ENCODE measurements around the gene PARN.
A peak's percentile ranks its signal among the peaks of the same experiment; 100 is the strongest.
"Not testable (repeated sequence)": the region's sequence is repeated elsewhere in the genome, so short reads cannot be mapped to it uniquely, and the experiment has no call there.

Gene PARN

DNA sequence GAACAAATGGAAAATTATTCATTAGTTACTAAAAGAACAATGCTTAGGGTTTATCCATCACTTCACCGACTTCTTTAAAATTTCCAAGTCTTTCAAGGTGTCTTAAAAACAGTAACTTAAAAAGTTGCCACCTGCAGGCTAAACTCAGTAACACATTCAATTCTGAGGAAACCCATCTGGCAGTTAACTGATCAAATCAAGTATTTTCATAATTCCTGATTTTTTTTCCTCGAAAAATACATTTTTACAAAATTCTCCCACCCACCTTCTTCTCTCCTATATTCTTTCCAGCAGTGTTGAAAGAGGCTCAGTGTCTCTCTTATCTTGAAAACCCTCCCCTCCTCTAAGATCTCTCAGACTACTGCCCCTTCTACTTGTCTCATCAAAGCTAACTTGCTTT lies 29.9 kb downstream of the PARN start:
- WGBS (ENCODE audit: extremely low coverage, insufficient coverage, low lambda C conversion rate) = 100% methylated on average over 1 of the region's 2 CpGs
- Histone ChIP-seq H3K23ac (ENCODE audit: low read length) (no peak overlapping the region), H3K4me1 (ENCODE audit: control insufficient read depth, low read depth, low read length) (no peaks in the 10 kb centered on the region), H3K4ac (ENCODE audit: low read depth, low read length) (no peak overlapping the region), H2BK5ac (ENCODE audit: low read length) (no peak overlapping the region), H3K18ac (ENCODE audit: low read length) (no peak overlapping the region), H3K36me3 (ENCODE audit: control insufficient read depth, insufficient read depth, low read length) (peaks cover 13% of the 10 kb centered on the region), H3K27ac (ENCODE audit: low read depth, low read length) (no peak overlapping the region), H3K27me3 (ENCODE audit: insufficient read depth, low read length, poor library complexity) (no peaks in the 10 kb centered on the region), H3K4me2 (ENCODE audit: low read length) (no peak overlapping the region), H2AK5ac (ENCODE audit: low read length) (no peak overlapping the region), H3K4me3 (ENCODE audit: low read length) (no peak overlapping the region), H3K9ac (ENCODE audit: low read length) (no peak overlapping the region), H3K79me2 (ENCODE audit: control insufficient read depth, insufficient read depth, low read length) (no peaks in the 10 kb centered on the region), H4K8ac (ENCODE audit: low read depth, low read length) (no peak overlapping the region), H3K56ac (ENCODE audit: low read length) (no peak overlapping the region), H4K5ac (ENCODE audit: low read length) (no peak overlapping the region), H3K79me1 (ENCODE audit: low read length) (no peaks in the 10 kb centered on the region), H2BK120ac (ENCODE audit: low read depth, low read length) (no peak overlapping the region), H2BK15ac (replicated peaks; ENCODE audit: low read depth) (no peak overlapping the region)
- peak; percentile 37 for DNase-seq

DNA sequence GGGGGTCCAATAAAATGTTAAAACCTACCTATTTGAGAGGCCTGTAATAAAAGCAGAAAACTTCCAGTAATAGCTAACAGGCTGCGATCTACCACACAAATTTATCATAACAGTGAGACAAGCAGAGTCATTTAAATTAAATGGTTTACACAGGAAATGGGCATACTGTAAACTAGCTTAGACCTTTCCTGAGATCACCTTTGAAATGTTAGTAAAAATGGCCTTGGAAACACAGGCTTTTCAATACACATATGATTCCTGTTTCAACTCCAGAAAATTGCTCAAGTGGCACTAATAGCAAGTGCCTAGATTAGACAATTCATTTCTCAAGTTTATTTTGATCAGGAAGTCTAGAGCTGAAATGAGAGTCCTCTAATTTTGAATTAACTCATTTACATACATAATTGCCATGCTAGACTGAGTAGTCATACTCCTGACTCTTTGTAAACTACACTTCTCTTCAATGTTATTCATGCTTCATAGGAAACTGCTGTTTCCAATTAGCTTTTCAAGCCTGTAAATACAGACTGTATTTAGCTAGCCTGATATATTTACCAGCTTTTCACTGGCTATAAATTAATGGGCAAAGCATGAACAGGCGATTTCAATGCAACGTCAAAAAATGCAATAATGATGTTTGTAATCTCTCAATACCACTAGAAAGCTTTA lies 43.3 kb downstream of the PARN start:
- Histone ChIP-seq H4K5ac (ENCODE audit: low read length) (no peak overlapping the region), H3K79me1 (ENCODE audit: low read length) (no peaks in the 10 kb centered on the region), H3K18ac (ENCODE audit: low read length) (no peak overlapping the region), H3K4me2 (ENCODE audit: low read length) (no peak overlapping the region), H3K9ac (ENCODE audit: low read length) (no peak overlapping the region), H4K8ac (ENCODE audit: low read depth, low read length) (no peak overlapping the region), H3K4ac (ENCODE audit: low read depth, low read length) (no peak overlapping the region), H2AK5ac (ENCODE audit: low read length) (no peak overlapping the region), H3K23ac (ENCODE audit: low read length) (no peak overlapping the region), H3K4me3 (ENCODE audit: low read length) (no peak overlapping the region), H2BK5ac (ENCODE audit: low read length) (no peak overlapping the region), H3K4me1 (ENCODE audit: control insufficient read depth, low read depth, low read length) (peaks cover 2% of the 10 kb centered on the region), H2BK15ac (replicated peaks; ENCODE audit: low read depth) (no peak overlapping the region), H3K27ac (ENCODE audit: low read depth, low read length) (no peak overlapping the region), H3K27me3 (ENCODE audit: insufficient read depth, low read length, poor library complexity) (no peaks in the 10 kb centered on the region), H3K56ac (ENCODE audit: low read length) (no peak overlapping the region), H3K36me3 (ENCODE audit: control insufficient read depth, insufficient read depth, low read length) (peaks cover 4% of the 10 kb centered on the region), H3K79me2 (ENCODE audit: control insufficient read depth, insufficient read depth, low read length) (no peaks in the 10 kb centered on the region), H2BK120ac (ENCODE audit: low read depth, low read length) (no peak overlapping the region)
- WGBS (ENCODE audit: extremely low coverage, insufficient coverage, low lambda C conversion rate) = no CpG with 5 or more reads among the region's 3 CpGs
- DNase-seq = no peak

DNA sequence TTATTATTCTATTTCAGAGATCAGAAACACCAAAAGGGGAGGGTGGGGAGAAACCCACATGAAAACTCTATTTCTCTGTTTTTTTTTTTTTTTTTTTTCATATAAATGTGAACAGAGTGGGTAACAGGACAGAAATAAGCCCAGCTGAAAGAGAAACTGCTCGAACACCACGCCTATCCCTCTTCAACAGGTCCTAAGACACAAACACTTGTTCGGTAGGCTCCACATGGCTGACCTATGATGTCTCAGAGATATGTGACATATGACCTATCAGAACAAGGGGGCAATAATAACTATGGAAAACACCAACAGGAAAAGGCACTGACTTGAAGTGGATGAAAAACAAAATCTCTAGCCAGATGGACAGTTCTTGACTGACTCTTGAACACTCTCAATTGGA lies 44.8 kb downstream of the PARN start:
- Histone ChIP-seq H3K79me2 (ENCODE audit: control insufficient read depth, insufficient read depth, low read length) (no peaks in the 10 kb centered on the region), H3K36me3 (ENCODE audit: control insufficient read depth, insufficient read depth, low read length) (peaks cover 2% of the 10 kb centered on the region), H3K79me1 (ENCODE audit: low read length) (no peaks in the 10 kb centered on the region), H4K5ac (ENCODE audit: low read length) (no peak overlapping the region), H2BK15ac (replicated peaks; ENCODE audit: low read depth) (no peak overlapping the region), H3K4ac (ENCODE audit: low read depth, low read length) (no peak overlapping the region), H3K4me3 (ENCODE audit: low read length) (no peak overlapping the region), H3K23ac (ENCODE audit: low read length) (no peak overlapping the region), H2BK5ac (ENCODE audit: low read length) (no peak overlapping the region), H3K4me2 (ENCODE audit: low read length) (no peak overlapping the region), H3K27ac (ENCODE audit: low read depth, low read length) (no peak overlapping the region), H3K27me3 (ENCODE audit: insufficient read depth, low read length, poor library complexity) (no peaks in the 10 kb centered on the region), H2AK5ac (ENCODE audit: low read length) (no peak overlapping the region), H3K9ac (ENCODE audit: low read length) (no peak overlapping the region), H3K56ac (ENCODE audit: low read length) (no peak overlapping the region), H3K4me1 (ENCODE audit: control insufficient read depth, low read depth, low read length) (peaks cover 2% of the 10 kb centered on the region), H2BK120ac (ENCODE audit: low read depth, low read length) (no peak overlapping the region), H4K8ac (ENCODE audit: low read depth, low read length) (no peak overlapping the region), H3K18ac (ENCODE audit: low read length) (no peak overlapping the region)
- no CpG with 5 or more reads among the region's 3 CpGs for WGBS (ENCODE audit: extremely low coverage, insufficient coverage, low lambda C conversion rate)
- no peak for DNase-seq

DNA sequence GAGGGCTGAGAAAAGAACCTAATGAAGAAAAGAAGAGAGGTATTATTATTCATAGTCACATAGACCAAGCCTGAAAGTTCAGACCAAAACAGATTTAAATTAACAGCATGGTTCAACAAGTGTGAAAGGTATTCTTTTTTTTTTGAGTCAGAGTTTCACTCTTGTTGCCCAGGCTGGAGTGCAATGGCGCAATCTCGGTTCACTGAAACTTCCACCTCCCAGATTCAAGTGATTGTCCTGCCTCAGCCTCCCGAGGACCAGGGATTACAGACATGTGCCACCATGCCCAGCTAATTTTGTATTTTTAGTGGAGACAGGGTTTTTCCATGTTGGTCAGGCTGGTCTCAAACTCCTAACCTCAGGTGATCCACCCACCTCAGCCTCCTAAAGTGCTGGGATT lies 49.1 kb downstream of the PARN start:
- H3K4me1 ChIP-seq (ENCODE audit: control insufficient read depth, low read depth, low read length); H3K79me2 ChIP-seq (ENCODE audit: control insufficient read depth, insufficient read depth, low read length); DNase-seq; H3K23ac ChIP-seq (ENCODE audit: low read length); H3K27me3 ChIP-seq (ENCODE audit: insufficient read depth, low read length, poor library complexity); H3K79me1 ChIP-seq (ENCODE audit: low read length); H2AK5ac ChIP-seq (ENCODE audit: low read length); H3K56ac ChIP-seq (ENCODE audit: low read length); H4K8ac ChIP-seq (ENCODE audit: low read depth, low read length); H3K36me3 ChIP-seq (ENCODE audit: control insufficient read depth, insufficient read depth, low read length); H3K9ac ChIP-seq (ENCODE audit: low read length); H2BK5ac ChIP-seq (ENCODE audit: low read length); H3K27ac ChIP-seq (ENCODE audit: low read depth, low read length); H3K4ac ChIP-seq (ENCODE audit: low read depth, low read length); H3K18ac ChIP-seq (ENCODE audit: low read length); H3K4me2 ChIP-seq (ENCODE audit: low read length); H3K4me3 ChIP-seq (ENCODE audit: low read length); H2BK15ac ChIP-seq (replicated peaks; ENCODE audit: low read depth); H2BK120ac ChIP-seq (ENCODE audit: low read depth, low read length); H4K5ac ChIP-seq (ENCODE audit: low read length): not testable (repeated sequence)
- WGBS (ENCODE audit: extremely low coverage, insufficient coverage, low lambda C conversion rate) = no CpG with 5 or more reads among the region's 3 CpGs

DNA sequence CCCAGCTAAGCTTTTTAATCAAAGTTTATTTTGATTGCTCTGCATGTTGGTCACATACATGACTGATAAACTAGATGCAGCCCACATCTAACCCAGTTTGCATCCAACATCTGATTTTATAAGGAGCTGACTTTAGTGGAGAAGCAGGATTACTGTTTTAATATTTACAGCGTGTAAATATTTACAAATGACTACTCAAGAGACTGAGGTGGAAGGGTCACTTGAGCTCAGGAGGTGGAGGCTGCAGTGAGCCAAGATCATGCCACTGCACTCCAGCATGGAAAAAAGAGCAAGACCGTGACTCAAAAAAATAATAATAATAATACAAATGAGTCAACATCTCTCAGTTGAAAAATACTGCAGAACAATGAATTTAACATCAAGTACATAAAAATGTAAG lies 50.8 kb downstream of the PARN start:
- DNase-seq = no peak
- Histone ChIP-seq H2BK15ac (replicated peaks; ENCODE audit: low read depth) (no peak overlapping the region), H3K9ac (ENCODE audit: low read length) (no peak overlapping the region), H3K79me1 (ENCODE audit: low read length) (no peaks in the 10 kb centered on the region), H3K27me3 (ENCODE audit: insufficient read depth, low read length, poor library complexity) (no peaks in the 10 kb centered on the region), H4K8ac (ENCODE audit: low read depth, low read length) (no peak overlapping the region), H4K5ac (ENCODE audit: low read length) (no peak overlapping the region), H3K4me2 (ENCODE audit: low read length) (no peak overlapping the region), H3K27ac (ENCODE audit: low read depth, low read length) (no peak overlapping the region), H3K4me3 (ENCODE audit: low read length) (no peak overlapping the region), H2BK5ac (ENCODE audit: low read length) (no peak overlapping the region), H3K36me3 (ENCODE audit: control insufficient read depth, insufficient read depth, low read length) (peaks cover 3% of the 10 kb centered on the region), H3K4ac (ENCODE audit: low read depth, low read length) (no peak overlapping the region), H3K56ac (ENCODE audit: low read length) (no peak overlapping the region), H3K4me1 (ENCODE audit: control insufficient read depth, low read depth, low read length) (no peaks in the 10 kb centered on the region), H2BK120ac (ENCODE audit: low read depth, low read length) (no peak overlapping the region), H2AK5ac (ENCODE audit: low read length) (no peak overlapping the region), H3K23ac (ENCODE audit: low read length) (no peak overlapping the region), H3K18ac (ENCODE audit: low read length) (no peak overlapping the region), H3K79me2 (ENCODE audit: control insufficient read depth, insufficient read depth, low read length) (no peaks in the 10 kb centered on the region)
- WGBS (ENCODE audit: extremely low coverage, insufficient coverage, low lambda C conversion rate) = no CpG with 5 or more reads among the region's 2 CpGs

DNA sequence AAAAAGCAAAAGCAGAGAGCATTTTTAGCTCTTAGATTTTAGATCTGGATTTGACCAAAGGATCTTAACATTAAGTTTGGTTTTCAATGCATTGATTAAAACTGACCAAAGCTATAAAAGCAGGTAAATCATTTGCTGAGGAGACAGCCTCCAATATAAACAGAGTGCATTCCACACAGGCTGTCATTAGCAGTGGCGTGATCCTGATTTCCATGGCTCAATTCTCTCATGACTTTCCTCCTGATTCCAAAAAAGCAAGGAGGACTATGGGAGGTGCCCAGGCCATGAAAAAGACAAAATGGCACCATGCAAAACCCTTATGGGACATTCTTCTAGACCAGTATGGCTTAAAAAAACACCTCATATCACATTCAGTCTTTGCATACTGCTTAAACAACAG lies 53.5 kb downstream of the PARN start:
- Histone ChIP-seq H3K4me3 (ENCODE audit: low read length) (no peak overlapping the region), H4K8ac (ENCODE audit: low read depth, low read length) (no peak overlapping the region), H3K27ac (ENCODE audit: low read depth, low read length) (no peak overlapping the region), H2BK5ac (ENCODE audit: low read length) (no peak overlapping the region), H3K9ac (ENCODE audit: low read length) (no peak overlapping the region), H3K4me2 (ENCODE audit: low read length) (no peak overlapping the region), H3K4ac (ENCODE audit: low read depth, low read length) (no peak overlapping the region), H2AK5ac (ENCODE audit: low read length) (no peak overlapping the region), H3K4me1 (ENCODE audit: control insufficient read depth, low read depth, low read length) (no peaks in the 10 kb centered on the region), H3K56ac (ENCODE audit: low read length) (no peak overlapping the region), H2BK15ac (replicated peaks; ENCODE audit: low read depth) (no peak overlapping the region), H3K79me2 (ENCODE audit: control insufficient read depth, insufficient read depth, low read length) (no peaks in the 10 kb centered on the region), H3K27me3 (ENCODE audit: insufficient read depth, low read length, poor library complexity) (no peaks in the 10 kb centered on the region), H3K36me3 (ENCODE audit: control insufficient read depth, insufficient read depth, low read length) (peaks cover 2% of the 10 kb centered on the region), H4K5ac (ENCODE audit: low read length) (no peak overlapping the region), H3K79me1 (ENCODE audit: low read length) (no peaks in the 10 kb centered on the region), H2BK120ac (ENCODE audit: low read depth, low read length) (no peak overlapping the region), H3K18ac (ENCODE audit: low read length) (no peak overlapping the region), H3K23ac (ENCODE audit: low read length) (no peak overlapping the region)
- no CpG with 5 or more reads among the region's 1 CpG for WGBS (ENCODE audit: extremely low coverage, insufficient coverage, low lambda C conversion rate)
- DNase-seq = no peak

All from mesendoderm (in vitro differentiated cells).